Pericardium fibroblast (primary cell): ENCODE results near the gene DCD. TPM values are rescaled to one million over a fixed set of nuclear protein-coding genes. Genes with fewer than 3 reads are reported as not detected.

ENCODE experiments used
- total RNA-seq: library from RNA; depleted of rRNA; stranded (reverse); fragments of >200 nt; gene quantifications from 2 replicates; pipeline ENCODE4 v1.2.3, GENCODE V29; 2015

DCD gene
- total RNA-seq: not detected in 2 replicates

GRCh38 chr12:54648265-54648664, at the start of gene DCD:
Gene DCD (minus strand): TSS chr12:54648365. CDS start chr12:54648303, 62 bp downstream.

GRCh38 chr12:54634795-54635194, 13.4 kb downstream of the DCD start, which contains the start of gene LACRT:
Gene LACRT (minus strand): TSS chr12:54634895. CDS start chr12:54634841, 54 bp downstream.

Other genes with a start within 250 kb of the DCD start
- gene ITGA5, start 229.1 kb downstream of the DCD start, total RNA-seq: 223 and 233 TPM in 2 replicates
- gene GTSF1, start 174.8 kb downstream of the DCD start, total RNA-seq: not detected in 2 replicates
- gene NCKAP1L, start 150.6 kb downstream of the DCD start, total RNA-seq: not detected in 2 replicates
- gene PDE1B, start 98.8 kb downstream of the DCD start, total RNA-seq: 0.51 TPM in 1 of 2 replicates, not detected in the other
- gene PPP1R1A, start 59.7 kb downstream of the DCD start, total RNA-seq: not detected in 2 replicates
- gene LACRT, start 13.5 kb downstream of the DCD start, total RNA-seq: not detected in 2 replicates
- gene MUCL1, start 206.2 kb upstream of the DCD start, total RNA-seq: not detected in 2 replicates